CD4-positive, alpha-beta T cell treated with Interleukin-10 for 1 hour (primary cell): Measurements from ENCODE around the gene ANKRD35.

Source experiments
- DNase-seq: peaks from one replicate; pipeline ENCODE4 v3.0.0-alpha.2; 2020

ANKRD35 gene

DNA sequence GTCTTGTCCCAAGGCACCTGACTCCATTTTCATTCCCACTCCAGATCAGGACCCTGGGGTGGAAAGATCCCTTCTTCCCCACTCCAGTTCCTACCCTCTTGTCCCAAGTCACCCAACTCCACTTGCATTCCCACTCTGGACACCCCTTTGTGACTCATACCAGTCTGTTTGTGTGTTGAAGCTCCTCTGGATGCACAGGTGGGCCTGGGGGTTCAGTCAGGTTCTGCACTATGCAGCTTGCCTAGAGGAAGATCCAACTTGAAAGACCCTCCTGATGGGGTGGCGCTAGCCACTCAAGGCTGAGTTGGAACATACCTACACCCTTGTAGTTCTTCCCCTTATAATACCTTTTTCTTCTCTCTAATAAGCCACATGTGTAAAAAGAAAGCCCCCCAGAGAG, 9.8 kb upstream of the ANKRD35 start:
- no peak for DNase-seq

DNA sequence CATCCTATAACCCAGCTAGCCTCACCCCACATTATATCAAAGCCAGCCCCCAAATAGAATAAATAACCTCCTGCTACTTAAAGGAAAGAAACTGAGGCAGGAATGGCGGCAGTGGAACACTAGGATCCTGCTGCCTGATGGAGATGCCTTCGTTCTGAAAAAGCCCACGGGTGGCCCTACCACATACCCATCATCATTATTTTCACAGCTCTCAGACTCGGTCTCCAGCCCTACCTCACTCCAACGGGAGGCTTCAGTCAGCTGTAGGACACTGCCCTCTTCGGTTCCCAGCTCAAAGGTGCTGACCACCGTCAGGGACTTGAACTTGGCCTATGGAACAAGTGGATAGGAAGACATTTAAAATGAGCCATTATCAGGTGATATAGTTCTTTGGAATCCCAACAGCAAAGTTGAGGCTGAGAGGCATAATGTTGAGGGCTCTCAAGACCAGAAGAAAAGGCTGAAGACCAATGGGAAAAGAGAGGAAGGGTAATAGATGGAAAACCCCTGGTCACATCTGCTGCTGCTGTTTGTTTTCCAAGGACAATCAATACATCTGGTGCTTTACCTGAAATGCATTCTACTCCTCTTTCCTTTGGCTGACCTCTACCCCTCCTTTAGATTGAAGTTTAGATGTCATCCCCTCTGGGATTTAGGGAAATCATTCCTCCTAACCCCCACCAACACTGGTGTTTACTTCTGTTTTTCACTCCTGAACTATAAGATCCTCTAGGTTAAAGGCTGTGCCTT, 7.8 kb upstream of the ANKRD35 start:
- no peak for DNase-seq

DNA sequence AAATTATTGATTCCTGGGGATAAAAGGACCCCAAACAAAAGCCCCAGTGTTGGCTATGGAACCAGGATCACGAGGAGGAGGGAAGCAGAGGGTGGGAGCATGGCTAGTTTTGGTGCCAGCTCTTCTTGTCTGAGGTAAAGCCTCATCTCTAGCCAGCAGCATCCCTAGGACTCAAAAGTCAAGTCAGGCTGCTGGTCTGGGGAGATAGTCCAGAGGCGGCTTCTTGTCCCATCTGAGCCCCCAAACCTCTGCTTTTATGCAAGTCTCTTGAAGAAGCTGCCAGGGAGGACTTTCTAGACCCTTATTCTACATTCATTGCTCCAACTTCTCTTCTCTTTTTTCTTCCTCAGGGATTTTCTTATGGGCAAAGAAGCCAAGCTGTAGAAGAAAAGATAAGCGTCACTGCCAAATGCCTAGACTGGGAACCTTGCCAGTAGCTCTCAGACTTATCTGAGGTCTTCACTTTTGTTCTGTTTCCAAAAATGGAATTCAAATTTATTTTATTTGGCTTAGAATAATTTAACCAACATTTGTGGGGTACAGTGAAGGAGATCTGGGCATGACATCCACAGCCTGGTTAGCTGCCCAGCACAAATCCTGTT, 6.9 kb upstream of the ANKRD35 start:
- no peak for DNase-seq

DNA sequence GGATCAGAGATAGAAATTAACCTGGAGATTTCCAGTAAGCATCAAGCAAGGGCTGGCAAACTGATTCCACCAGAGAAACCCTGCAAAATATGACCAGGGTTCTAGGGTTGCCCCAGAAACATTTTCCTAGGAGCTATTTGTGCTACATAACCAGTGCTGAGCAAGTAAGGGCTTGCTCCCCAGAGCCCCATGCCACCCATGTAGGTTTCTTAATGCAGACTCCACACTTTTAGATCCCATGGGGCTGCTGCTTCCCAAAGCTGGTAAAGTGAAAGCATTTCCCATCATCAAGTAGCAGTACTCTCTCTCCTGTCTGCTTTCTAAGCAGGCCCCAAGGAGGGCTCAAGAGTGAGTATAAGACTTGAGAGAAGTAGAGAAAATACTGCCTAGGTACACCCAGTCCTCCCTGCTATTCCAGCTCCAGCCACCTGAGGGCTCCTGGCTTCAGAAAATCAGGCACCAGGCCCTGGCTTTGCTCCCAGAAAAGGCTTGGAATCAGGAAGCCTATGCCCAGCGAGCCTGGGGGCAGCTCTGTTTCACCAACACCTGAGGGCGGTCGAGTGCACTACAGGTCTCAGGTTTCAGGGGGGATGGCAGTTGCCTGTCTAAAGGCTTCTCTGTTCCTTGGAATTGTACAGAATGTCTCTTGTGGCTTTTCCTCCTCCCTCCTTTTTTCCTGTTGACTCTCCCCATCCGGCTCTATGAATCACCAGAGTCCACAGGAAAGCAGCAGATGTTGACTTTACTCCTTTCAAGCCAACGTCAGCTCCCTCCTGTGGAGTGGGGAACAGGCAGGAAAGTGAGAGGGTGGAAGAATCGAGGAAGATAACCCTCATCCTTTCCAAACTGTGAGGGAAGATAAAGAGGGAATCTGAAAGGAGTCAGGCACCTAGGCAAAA, 6.2 kb upstream of the ANKRD35 start:
- DNase-seq: peak; percentile 54

DNA sequence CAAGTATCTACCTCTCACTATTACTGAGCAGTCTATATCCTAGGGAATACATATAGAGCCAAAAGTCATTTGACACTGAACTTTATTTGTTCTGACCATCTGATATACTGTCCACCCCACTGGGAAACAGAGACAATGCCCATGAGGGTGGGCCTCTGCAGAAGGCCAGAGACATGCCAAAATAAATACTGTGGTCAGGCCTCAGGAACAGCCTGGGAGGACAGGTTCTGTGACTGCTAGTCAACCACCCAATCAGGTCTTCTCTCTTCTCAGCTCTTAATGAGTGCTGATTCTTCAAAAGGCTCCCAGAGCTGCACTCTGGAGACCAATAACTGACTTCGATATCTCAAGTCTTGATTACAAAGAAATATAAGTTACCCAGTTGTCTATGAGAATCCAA, 5.5 kb upstream of the ANKRD35 start:
- DNase-seq: no peak

DNA sequence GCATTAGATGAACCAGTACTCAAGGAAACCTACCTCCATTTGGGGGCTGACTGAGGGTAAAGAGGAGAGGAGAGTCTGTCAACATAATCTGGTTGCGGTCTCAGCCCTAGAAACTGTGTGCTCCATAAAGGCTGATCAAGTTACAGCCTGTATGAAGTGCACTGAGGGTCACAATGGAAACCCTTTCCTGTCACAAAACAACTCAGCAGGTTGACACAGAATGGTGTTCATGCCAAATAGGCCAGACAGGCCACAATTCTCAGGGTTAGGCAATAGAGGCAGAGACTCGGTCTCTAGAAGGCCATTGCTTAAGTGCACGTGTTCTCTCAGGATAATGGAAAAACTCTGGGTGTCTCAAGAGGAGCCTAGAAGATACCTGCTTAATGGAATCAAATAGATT, 4.1 kb upstream of the ANKRD35 start:
- no peak for DNase-seq

DNA sequence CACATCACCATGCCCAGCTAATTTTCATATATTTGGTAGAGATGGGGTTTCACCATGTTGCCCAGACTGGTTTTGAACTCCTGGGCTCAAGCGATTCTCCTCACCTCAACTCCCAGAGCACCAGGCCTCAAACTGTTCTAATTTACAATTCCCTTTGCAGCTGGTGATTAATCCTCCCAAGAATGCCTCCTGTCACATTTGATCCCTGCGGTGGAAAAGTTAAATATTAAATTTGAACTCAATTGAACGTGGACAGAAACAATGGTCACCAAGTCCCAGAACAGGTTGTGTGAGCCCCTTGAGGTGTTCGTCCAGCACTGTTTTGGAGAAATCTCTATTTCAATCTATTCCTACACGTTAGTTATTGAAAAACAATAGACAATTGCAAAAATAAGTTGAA, 2.0 kb upstream of the ANKRD35 start:
- no peak for DNase-seq

DNA sequence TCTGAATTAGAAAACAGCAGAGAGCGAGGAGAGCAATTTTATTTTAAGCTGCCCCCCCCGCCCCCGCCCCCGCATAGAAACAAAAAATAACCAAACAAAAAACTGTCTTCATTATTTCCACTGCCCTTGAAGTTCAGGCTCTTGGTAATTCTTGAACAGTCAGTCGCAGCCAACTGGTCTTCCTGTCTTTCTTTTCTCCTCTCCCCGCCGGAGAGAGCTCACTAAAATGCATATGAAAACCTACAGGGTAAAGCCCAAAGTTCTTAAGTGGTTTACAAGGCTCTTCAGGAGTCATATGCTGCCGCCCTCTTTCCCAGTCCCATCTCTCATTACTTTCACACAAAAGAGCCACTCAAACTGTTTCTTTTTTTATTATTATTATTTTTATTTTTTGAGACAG, 1.1 kb upstream of the ANKRD35 start:
- DNase-seq: no peak

DNA sequence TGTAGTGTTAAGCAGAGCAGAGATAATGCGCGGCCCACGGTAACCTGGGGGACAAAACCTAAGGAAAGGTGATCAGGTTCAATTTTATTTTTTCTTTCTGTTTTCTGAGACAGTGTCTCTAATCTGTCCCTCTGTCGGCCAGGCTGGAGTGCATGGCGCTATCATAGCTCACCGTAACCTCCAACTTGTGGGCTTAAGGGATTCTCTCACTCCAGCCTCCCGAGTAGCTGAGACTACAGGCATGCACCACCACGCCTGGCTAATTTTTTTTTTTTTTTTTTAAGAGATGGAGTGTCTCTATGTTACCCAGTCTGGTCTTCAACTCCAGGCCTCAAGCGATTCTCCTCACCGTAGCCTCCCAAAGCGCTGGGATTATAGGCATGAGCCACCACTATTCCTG, 724 bp upstream of the ANKRD35 start:
- DNase-seq: no peak

DNA sequence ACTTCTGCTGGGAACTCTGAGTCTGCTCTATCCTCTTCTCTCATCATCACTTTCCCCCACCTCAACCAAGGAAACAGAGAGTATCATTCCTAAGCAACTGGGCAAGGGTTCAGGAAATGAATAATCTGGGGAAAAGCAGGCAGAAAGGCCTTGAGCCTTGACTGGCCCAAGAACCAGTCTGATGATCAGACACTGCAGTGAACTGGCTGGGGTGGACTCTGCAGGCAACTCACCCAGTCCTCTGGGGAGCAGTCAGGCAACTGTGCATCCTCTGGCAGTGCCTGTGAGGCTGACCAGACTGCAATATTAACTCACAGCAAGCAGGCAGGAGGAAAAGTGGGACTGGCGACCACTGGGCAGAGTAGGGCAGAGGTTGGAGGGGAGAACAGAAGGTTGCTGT, 991 bp downstream of the ANKRD35 start:
- DNase-seq: no peak

DNA sequence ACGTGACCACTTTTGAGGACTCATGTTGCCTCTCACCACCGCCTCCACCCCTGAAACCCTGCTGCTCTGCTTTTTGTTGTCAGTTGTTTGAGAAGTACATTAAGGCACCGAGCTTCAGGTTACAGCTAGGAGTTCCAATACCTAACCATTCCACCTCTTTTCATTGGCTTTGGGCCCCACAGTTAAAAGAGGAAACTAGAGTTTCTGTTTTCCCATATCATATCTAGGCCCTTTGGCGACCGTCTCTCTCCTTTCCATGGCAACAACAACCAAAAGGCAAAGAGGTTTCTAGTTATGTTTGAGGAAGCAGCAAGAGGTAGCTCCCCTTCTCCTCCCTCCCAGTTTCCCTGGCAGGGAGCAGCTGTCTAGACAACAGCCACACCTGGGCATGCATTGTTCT, 5.9 kb downstream of the ANKRD35 start:
- DNase-seq: no peak

DNA sequence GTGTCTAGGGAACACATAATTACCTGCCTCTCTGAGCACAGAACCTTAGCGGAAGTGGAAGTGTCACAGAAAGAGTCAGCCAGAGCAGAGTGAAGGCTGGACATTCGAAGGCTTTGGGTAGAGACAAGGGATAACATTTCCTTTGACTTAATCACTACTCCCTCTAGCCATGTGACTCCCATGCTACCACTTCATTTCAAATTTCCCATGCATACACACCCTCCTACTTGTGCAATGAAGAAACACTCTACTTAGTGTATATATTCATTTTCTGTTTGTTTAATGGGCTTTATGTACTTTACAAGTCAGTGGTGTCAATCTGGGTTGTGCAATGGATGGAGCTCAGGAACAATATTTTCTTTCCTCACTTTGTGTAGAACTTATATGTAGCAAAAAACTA, 6.9 kb downstream of the ANKRD35 start:
- DNase-seq: no peak

DNA sequence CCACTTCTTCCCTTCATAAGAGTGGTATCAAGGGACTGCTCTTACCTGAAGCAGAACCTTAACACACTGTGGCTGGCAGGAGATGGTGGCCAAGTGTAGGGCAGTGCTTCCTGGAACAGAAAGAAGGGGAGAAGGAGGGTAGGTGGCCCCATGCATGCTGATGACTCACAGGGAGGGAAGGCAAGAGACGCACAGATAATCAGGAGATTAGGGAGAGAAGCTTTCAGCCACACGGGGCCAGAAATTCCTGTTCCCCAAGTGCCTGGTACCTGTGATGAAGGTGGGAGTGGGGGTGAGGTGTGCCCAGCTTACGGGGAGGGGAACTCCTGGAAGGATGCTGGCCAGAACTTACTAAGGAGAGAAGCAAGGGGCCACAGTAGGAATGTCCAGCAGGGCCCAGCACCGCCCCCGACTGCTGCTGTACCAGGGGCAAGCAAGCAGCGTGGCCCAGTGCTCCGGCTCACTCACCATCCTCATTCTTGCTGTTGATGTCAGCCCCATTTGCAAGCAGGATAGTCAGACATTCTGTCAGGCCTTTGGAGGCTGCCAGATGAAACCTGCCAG, 7.7 kb downstream of the ANKRD35 start:
- no peak for DNase-seq

DNA sequence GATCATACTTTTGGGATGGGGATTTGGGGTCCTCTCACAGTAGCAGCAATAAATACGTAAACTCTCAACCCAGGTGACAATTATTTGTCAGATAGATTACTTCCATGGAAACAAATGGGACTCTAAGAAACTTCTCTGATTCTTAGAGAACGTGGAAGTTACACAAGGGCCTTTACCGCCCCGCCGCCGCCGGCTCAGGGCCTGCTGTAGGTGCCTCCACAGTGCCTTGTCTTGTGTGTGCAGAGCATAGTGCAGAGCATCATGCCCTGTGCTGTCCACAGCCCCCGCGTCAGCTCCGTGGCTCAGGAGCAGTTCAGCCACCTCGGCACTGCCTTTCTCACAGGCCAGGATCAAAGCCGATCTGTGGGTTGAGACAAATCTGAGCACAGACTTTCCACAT, 11.0 kb downstream of the ANKRD35 start:
- no peak for DNase-seq

DNA sequence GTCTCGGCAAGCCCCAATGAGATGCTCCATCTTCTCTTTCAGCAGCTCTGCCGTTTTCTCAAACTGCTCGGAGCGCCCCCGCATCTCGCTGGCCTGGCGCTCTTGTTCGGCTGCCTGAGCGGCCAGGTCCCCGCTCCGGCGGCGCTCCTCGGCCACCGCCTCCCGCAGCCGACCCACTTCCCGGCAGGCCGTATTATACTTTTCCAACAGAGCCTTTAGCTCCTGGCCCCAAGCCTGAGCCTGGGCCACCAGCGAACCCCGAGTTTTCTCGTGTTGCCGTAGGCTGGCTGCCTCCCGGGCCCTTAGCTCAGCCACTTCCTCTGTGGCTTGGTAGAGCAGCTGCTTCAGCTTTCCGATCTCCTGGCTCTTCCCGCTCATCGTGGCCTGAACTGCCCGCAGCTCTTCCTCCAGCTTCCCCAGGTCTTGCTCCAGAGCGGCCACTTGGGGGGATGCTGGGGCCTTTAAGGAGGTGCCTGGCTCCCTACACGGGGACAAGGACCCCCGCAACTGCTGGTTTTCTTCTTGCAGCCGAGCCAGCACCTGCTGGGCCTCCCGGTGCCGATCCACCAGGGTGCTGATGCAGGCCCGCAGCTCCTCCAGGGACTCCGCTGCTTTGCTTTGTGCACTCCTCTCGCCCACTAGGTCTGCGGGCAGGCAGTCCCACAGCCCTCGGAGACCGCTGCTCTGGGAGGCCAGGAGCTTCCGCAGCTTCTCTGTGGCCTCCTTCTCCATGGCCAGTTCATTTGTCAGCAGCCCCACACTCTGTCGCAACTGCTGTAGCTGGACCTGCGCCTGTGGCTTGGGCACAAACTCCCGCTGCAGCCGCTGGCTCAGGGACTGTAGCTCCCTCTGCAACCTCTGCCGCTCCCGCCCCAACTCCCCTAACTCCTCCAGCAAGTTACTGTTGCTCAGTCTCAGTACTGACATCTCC, 13.4 kb downstream of the ANKRD35 start:
- DNase-seq: peak; percentile 32

DNA sequence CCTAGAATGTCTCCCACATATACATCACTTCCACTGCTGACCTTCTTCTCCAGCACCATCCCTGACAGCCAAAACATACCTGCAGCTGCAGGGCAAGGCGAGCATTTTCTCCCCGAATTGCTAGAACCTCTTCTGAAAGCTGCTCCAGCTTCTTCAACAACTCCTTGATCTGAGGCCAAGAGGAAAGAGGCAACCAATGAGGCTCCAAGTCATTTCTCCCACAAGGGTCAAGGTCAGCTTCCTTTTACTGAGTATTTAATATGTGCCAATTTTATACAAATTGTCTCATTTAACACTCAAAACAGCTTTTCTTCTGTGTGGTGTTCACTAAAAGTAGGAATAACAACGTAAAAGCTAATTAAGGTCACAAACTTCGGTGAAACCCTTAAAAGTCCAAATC, 17.4 kb downstream of the ANKRD35 start:
- DNase-seq: no peak

DNA sequence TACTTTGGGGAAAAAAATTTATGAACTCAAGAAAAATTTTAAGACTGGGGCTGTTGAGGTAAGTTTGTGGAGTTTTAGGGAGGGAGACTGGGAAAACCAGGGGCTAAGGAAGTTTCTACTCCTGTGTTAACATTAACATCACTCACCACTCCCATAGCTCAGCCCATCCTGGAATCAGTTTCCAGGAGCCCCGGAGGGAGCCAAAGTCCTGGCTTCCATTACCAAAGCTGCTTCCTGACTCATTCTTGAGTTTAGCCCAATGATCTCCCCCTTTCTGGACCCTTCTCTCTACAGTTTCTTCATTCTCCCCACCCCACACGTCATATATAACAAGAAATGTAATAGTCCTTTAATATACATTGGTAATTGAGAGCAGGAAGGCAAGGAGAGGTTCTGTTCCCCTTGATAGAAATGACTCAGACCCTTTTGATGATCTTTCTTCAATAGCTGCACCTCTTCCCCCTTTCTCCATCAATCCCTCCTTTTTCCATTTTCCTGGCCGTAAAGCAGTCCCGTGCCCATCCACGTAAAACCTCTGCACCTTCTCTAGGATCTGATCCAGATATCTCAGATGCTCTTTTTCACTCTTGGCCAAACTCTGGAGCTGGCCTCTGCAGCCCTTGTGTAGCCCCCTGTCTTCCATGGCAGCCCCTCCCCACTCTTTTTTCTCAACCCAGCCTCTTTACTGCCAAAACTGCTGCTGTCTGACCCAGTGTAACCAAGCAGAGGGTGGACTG, 22.2 kb downstream of the ANKRD35 start:
- no peak for DNase-seq

DNA sequence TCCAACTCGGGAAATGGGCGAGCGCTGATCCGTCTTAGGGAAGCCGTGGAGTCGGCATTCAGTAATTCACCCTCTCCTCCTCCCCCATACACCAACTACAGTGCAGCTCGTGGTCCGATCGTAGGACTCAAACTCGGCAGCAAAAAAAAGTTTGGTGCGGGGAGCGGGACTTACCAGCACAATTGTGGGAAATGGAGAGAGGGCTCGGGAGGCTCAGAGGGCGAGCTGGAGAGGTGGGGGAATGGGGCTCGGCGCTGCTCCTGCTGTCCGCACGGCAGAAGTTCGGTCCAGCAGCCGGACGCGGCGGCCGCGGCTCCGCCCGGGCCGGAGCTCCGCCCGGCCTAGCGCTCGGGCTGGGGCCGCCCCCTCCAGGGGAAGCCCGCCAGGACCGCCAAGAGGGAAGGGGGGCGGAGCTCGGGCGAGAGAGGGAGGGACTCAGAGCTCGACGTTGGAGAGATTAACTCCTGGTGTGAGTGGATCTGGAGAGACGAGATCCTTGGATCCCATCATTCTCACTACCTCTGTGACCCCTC, 26.1 kb downstream of the ANKRD35 start:
- peak; percentile 78 for DNase-seq

DNA sequence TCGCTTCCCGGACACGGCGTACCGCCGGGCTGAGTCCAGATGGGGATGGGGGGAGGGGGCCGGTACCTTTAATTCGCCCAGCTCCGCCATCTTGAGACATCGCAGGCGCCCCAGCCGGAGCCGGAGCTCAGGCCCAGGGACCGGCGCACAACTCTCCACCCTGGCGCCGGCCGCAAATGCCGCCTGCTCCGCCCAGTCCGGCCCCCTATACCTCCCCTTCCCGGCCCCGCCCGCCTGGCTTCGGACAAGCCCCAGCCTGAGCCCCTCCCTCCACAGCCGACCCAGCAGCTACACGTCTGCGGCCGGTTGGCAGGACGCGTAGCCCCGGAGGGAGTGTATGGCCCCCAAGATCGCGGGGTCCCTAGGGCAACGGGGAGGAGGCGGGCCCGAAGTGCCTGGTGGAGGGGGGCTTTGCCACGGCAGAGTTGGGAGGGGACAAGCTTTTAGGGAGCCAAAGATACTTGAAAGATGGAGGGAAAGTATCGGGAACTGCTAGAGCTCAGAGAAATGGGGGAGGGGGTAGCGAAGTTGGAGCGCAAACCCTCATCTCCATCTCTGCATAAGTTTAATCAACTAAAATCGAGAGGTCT, 26.7 kb downstream of the ANKRD35 start, which contains the start of gene PIAS3:
Gene PIAS3, minus strand, starts transcription at position 181 of the 590 bp plus-strand sequence. Its CDS starts 91 bp downstream, at position 90.
- DNase-seq: peak; percentile 86

DNA sequence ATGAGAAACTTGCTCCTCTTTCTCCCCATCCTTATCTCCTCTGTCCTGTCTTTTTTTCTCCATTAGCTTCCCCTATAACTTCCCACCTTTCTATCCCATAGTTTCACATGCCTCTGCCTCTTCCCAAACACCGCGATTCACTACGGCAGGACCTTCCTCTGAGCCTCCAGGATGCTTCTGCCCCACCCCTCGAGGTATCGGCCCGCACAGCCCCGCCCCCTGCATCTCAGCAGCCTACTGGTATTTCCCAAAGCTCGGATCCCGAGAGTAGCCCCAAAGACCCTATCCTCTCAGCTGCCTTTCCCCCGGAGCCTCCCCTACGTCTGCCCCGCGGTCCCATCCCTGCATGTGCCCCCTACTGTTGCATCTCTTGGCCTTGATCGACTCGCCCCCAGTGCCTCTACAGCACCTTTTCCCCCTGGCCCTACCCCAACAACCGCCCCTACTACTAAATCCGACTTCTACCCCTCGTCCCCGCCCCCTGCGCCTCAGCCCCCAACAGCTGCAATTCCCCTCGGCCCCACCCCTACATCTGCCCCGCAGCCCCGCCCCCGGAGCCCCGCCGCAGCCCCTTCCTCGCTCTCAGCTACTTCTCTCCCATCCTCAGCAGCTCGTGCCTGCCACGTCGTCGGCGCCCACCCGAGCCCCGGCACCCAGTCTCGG, 27.3 kb downstream of the ANKRD35 start:
- no peak for DNase-seq
